Midbrain (tissue), 1 donor: ENCODE results near the gene EPS8L1.
A peak's percentile ranks its signal among the peaks of the same experiment; 100 is the strongest.
"Not testable (repeated sequence)": the region's sequence is repeated elsewhere in the genome, so short reads cannot be mapped to it uniquely, and the experiment has no call there.

Source experiments
- DNase-seq: peaks from one replicate; lab custom pipeline; 2025; lab: John Stamatoyannopoulos, UW

The EPS8L1 gene

GRCh38 chr19:55094456-55095259 lies 19.0 kb downstream of the EPS8L1 start:
- DNase-seq: no peak

GRCh38 chr19:55095260-55096060 lies 19.8 kb downstream of the EPS8L1 start:
- DNase-seq: no peak

- DNase-seq: no peak
Measured at GRCh38 chr19:55096061-55096701, 20.5 kb downstream of the EPS8L1 start.

GRCh38 chr19:55097864-55098715 lies 22.4 kb downstream of the EPS8L1 start:
- DNase-seq: no peak

- DNase-seq: no peak
Measured at GRCh38 chr19:55098716-55099556, 23.3 kb downstream of the EPS8L1 start.

GRCh38 chr19:55099557-55100506 lies 24.2 kb downstream of the EPS8L1 start:
- DNase-seq: no peak

- DNase-seq: no peak
Measured at GRCh38 chr19:55101261-55101660, 25.6 kb downstream of the EPS8L1 start.

GRCh38 chr19:55103190-55103589 lies 27.5 kb downstream of the EPS8L1 start:
- no peak for DNase-seq

- no peak for DNase-seq
Measured at GRCh38 chr19:55105237-55105636, 29.6 kb downstream of the EPS8L1 start.

- no peak for DNase-seq
Measured at GRCh38 chr19:55106591-55106990, 30.9 kb downstream of the EPS8L1 start.

GRCh38 chr19:55107252-55107651 lies 31.6 kb downstream of the EPS8L1 start:
- not testable (repeated sequence) for DNase-seq

GRCh38 chr19:55109527-55110291 lies 34.0 kb downstream of the EPS8L1 start:
- DNase-seq: no peak

GRCh38 chr19:55111238-55111831 lies 35.7 kb downstream of the EPS8L1 start:
- DNase-seq: no peak

- no peak for DNase-seq
Measured at GRCh38 chr19:55112246-55112776, 36.6 kb downstream of the EPS8L1 start.

- DNase-seq: no peak
Measured at GRCh38 chr19:55112777-55113569, 37.3 kb downstream of the EPS8L1 start.

- DNase-seq: peak; percentile 30
Measured at GRCh38 chr19:55113570-55114039, 37.9 kb downstream of the EPS8L1 start.

GRCh38 chr19:55114566-55115145 lies 39.0 kb downstream of the EPS8L1 start:
- no peak for DNase-seq
